Measurements from ENCODE around the gene HOXB4.

Gene HOXB4

GRCh38 chr17:48568499-48569239 is 9.5 kb downstream of the HOXB4 start:
- no peaks in the 10 kb centered on the region for H3K36me3 ChIP-seq (ENCODE audit: control insufficient read depth, insufficient read depth, low read length)
- peaks cover 10% of the 10 kb centered on the region for H3K4me1 ChIP-seq (ENCODE audit: control insufficient read depth, insufficient read depth, low read length)
- H3K9me3 ChIP-seq (ENCODE audit: control insufficient read depth, low read length): no peaks in the 10 kb centered on the region
- H3K27me3 ChIP-seq (ENCODE audit: control insufficient read depth, insufficient read depth, low read length, poor library complexity, severe bottlenecking): peaks cover 100% of the 10 kb centered on the region
- 4% methylated on average over 24 to 32 of the region's 33 CpGs for WGBS, 2 experiments
- no peak overlapping the region for H3K4me3 ChIP-seq (ENCODE audit: insufficient read depth, low read depth, low read length)
- H3K27ac ChIP-seq (ENCODE audit: insufficient read depth, low read depth, low read length, poor library complexity, severe bottlenecking): no peak overlapping the region

- Histone ChIP-seq H3K9me3 (ENCODE audit: control insufficient read depth, low read length) (no peaks in the 10 kb centered on the region), H3K4me3 (ENCODE audit: insufficient read depth, low read depth, low read length) (no peak overlapping the region), H3K27ac (ENCODE audit: insufficient read depth, low read depth, low read length, poor library complexity, severe bottlenecking) (no peak overlapping the region), H3K36me3 (ENCODE audit: control insufficient read depth, insufficient read depth, low read length) (no peaks in the 10 kb centered on the region), H3K27me3 (ENCODE audit: control insufficient read depth, insufficient read depth, low read length, poor library complexity, severe bottlenecking) (peaks cover 100% of the 10 kb centered on the region), H3K4me1 (ENCODE audit: control insufficient read depth, insufficient read depth, low read length) (peaks cover 10% of the 10 kb centered on the region)
- 3 to 4% methylated on average over 2 of the region's 2 CpGs for WGBS, 2 experiments
These were observed 10.3 kb downstream of the HOXB4 start for GRCh38 chr17:48567646-48568354.

DNA sequence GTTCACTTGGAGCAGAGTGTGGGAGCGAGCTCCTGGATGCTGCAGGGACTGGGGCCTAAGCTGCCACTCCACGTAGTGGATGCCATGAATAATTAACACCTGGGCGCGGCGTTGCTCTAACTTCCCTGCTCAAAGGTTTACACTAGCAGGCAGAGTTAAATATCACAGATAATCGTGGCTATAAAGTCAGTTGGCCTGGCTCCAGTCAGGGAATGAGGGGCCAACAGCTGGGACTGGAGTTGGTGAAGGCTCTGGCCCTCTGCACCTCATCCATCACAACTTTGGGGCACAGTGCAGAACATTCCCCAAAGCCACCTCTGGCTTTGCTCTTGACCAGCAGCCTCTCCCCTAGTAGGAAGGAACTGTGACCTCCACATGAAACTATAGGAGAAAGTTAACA is 10.9 kb downstream of the HOXB4 start:
- no peak overlapping the region for H3K4me3 ChIP-seq (ENCODE audit: insufficient read depth, low read depth, low read length)
- H3K27ac ChIP-seq (ENCODE audit: insufficient read depth, low read depth, low read length, poor library complexity, severe bottlenecking): no peak overlapping the region
- H3K36me3 ChIP-seq (ENCODE audit: control insufficient read depth, insufficient read depth, low read length): no peaks in the 10 kb centered on the region
- H3K9me3 ChIP-seq (ENCODE audit: control insufficient read depth, low read length): no peaks in the 10 kb centered on the region
- peaks cover 10% of the 10 kb centered on the region for H3K4me1 ChIP-seq (ENCODE audit: control insufficient read depth, insufficient read depth, low read length)
- H3K27me3 ChIP-seq (ENCODE audit: control insufficient read depth, insufficient read depth, low read length, poor library complexity, severe bottlenecking): peaks cover 100% of the 10 kb centered on the region
- 15% methylated on average over 6 of the region's 6 CpGs for WGBS, 2 experiments

- Histone ChIP-seq H3K27me3 (ENCODE audit: control insufficient read depth, insufficient read depth, low read length, poor library complexity, severe bottlenecking) (peaks cover 100% of the 10 kb centered on the region), H3K36me3 (ENCODE audit: control insufficient read depth, insufficient read depth, low read length) (no peaks in the 10 kb centered on the region), H3K4me1 (ENCODE audit: control insufficient read depth, insufficient read depth, low read length) (peaks cover 10% of the 10 kb centered on the region), H3K4me3 (ENCODE audit: insufficient read depth, low read depth, low read length) (no peak overlapping the region), H3K27ac (ENCODE audit: insufficient read depth, low read depth, low read length, poor library complexity, severe bottlenecking) (no peak overlapping the region), H3K9me3 (ENCODE audit: control insufficient read depth, low read length) (no peaks in the 10 kb centered on the region)
- 25 to 44% methylated on average over 2 of the region's 2 CpGs for WGBS, 2 experiments
These were observed 11.4 kb downstream of the HOXB4 start for GRCh38 chr17:48566717-48567116.

- Histone ChIP-seq H3K9me3 (ENCODE audit: control insufficient read depth, low read length) (no peaks in the 10 kb centered on the region), H3K36me3 (ENCODE audit: control insufficient read depth, insufficient read depth, low read length) (no peaks in the 10 kb centered on the region), H3K4me3 (ENCODE audit: insufficient read depth, low read depth, low read length) (no peak overlapping the region), H3K27me3 (ENCODE audit: control insufficient read depth, insufficient read depth, low read length, poor library complexity, severe bottlenecking) (peaks cover 100% of the 10 kb centered on the region), H3K27ac (ENCODE audit: insufficient read depth, low read depth, low read length, poor library complexity, severe bottlenecking) (no peak overlapping the region), H3K4me1 (ENCODE audit: control insufficient read depth, insufficient read depth, low read length) (peaks cover 10% of the 10 kb centered on the region)
- WGBS, 2 experiments: 1 to 2% methylated on average over 4 of the region's 4 CpGs
These were observed 12.0 kb downstream of the HOXB4 start for GRCh38 chr17:48565925-48566710.

- Histone ChIP-seq H3K4me1 (ENCODE audit: control insufficient read depth, insufficient read depth, low read length) (peaks cover 5% of the 10 kb centered on the region), H3K27me3 (ENCODE audit: control insufficient read depth, insufficient read depth, low read length, poor library complexity, severe bottlenecking) (peaks cover 100% of the 10 kb centered on the region), H3K4me3 (ENCODE audit: insufficient read depth, low read depth, low read length) (no peak overlapping the region), H3K36me3 (ENCODE audit: control insufficient read depth, insufficient read depth, low read length) (no peaks in the 10 kb centered on the region), H3K27ac (ENCODE audit: insufficient read depth, low read depth, low read length, poor library complexity, severe bottlenecking) (no peak overlapping the region), H3K9me3 (ENCODE audit: control insufficient read depth, low read length) (no peaks in the 10 kb centered on the region)
- 5 to 7% methylated on average over 2 of the region's 2 CpGs for WGBS, 2 experiments
These were observed 13.1 kb downstream of the HOXB4 start for GRCh38 chr17:48565022-48565554.

GRCh38 chr17:48564188-48565021 is 13.7 kb downstream of the HOXB4 start:
- Histone ChIP-seq H3K27ac (ENCODE audit: insufficient read depth, low read depth, low read length, poor library complexity, severe bottlenecking) (no peak overlapping the region), H3K36me3 (ENCODE audit: control insufficient read depth, insufficient read depth, low read length) (no peaks in the 10 kb centered on the region), H3K4me3 (ENCODE audit: insufficient read depth, low read depth, low read length) (no peak overlapping the region), H3K4me1 (ENCODE audit: control insufficient read depth, insufficient read depth, low read length) (peaks cover 5% of the 10 kb centered on the region), H3K27me3 (ENCODE audit: control insufficient read depth, insufficient read depth, low read length, poor library complexity, severe bottlenecking) (peaks cover 100% of the 10 kb centered on the region), H3K9me3 (ENCODE audit: control insufficient read depth, low read length) (no peaks in the 10 kb centered on the region)
- WGBS, 2 experiments: 1% methylated on average over 73 of the region's 73 CpGs

DNA sequence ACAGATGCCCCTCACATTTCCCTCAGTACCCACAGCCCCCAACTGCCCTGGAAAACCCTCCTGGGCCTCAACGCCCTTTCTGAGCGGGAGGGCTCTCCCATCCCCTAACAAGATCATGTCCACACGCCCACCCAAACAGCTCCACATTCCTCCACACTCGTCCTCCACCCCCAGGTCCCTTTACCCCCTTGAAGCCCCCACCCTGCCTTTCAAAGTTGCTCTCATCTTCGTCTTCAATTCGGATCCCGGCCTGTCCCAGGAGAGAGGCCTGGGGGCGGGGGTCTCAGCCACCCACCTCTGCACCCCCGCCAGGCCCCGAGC is 14.3 kb downstream of the HOXB4 start:
- WGBS, 2 experiments: 2 to 4% methylated on average over 10 of the region's 10 CpGs
- Histone ChIP-seq H3K9me3 (ENCODE audit: control insufficient read depth, low read length) (no peaks in the 10 kb centered on the region), H3K36me3 (ENCODE audit: control insufficient read depth, insufficient read depth, low read length) (no peaks in the 10 kb centered on the region), H3K27me3 (ENCODE audit: control insufficient read depth, insufficient read depth, low read length, poor library complexity, severe bottlenecking) (peaks cover 100% of the 10 kb centered on the region), H3K27ac (ENCODE audit: insufficient read depth, low read depth, low read length, poor library complexity, severe bottlenecking) (no peak overlapping the region), H3K4me1 (ENCODE audit: control insufficient read depth, insufficient read depth, low read length) (peaks cover 5% of the 10 kb centered on the region), H3K4me3 (ENCODE audit: insufficient read depth, low read depth, low read length) (no peak overlapping the region)

GRCh38 chr17:48563385-48563838 is 14.7 kb downstream of the HOXB4 start:
- WGBS, 2 experiments: 15 to 18% methylated on average over 6 of the region's 6 CpGs
- no peaks in the 10 kb centered on the region for H3K9me3 ChIP-seq (ENCODE audit: control insufficient read depth, low read length)
- no peak overlapping the region for H3K4me3 ChIP-seq (ENCODE audit: insufficient read depth, low read depth, low read length)
- no peaks in the 10 kb centered on the region for H3K36me3 ChIP-seq (ENCODE audit: control insufficient read depth, insufficient read depth, low read length)
- H3K4me1 ChIP-seq (ENCODE audit: control insufficient read depth, insufficient read depth, low read length): peaks cover 5% of the 10 kb centered on the region
- no peak overlapping the region for H3K27ac ChIP-seq (ENCODE audit: insufficient read depth, low read depth, low read length, poor library complexity, severe bottlenecking)
- H3K27me3 ChIP-seq (ENCODE audit: control insufficient read depth, insufficient read depth, low read length, poor library complexity, severe bottlenecking): peaks cover 100% of the 10 kb centered on the region

All from ectodermal cell (in vitro differentiated cells).